PC-3 (cell line): ENCODE results near the gene KMT2C.

Experiments
- CTCF ChIP-seq: fragments of 300-600 bp; sonication (generic); conservative IDR thresholded peaks from 2 replicates; pipeline ENCODE4 v1.5.1; 2017; ENCODE audit warnings: antibody characterized with exemption, low read depth, mild to moderate bottlenecking, low read length
- EZH2 ChIP-seq: fragments of 300-600 bp; sonication (generic); IDR thresholded peaks from one replicate; pipeline ENCODE4 v1.6.1; 2017; ENCODE audit warnings: antibody characterized with exemption, mild to moderate bottlenecking, low read length; ENCODE audit not compliant: unreplicated experiment
- EZH2phosphoT487 ChIP-seq: fragments of 300-600 bp; sonication (generic); IDR thresholded peaks from 2 replicates; pipeline ENCODE4 v1.6.1; 2018; ENCODE audit warnings: mild to moderate bottlenecking, antibody characterized with exemption, low read length, borderline replicate concordance

- TF ChIP-seq CTCF, result no peak
- TF ChIP-seq EZH2, result no peak
- no peak for TF ChIP-seq EZH2phosphoT487
These were observed 241.9 kb downstream of the KMT2C start for GRCh38 chr7:152193880-152194279.
